HuH-7 (cell line): ENCODE measurements around the gene ANKRD44.
"Not testable (repeated sequence)": the region's sequence is repeated elsewhere in the genome, so short reads cannot be mapped to it uniquely, and the experiment has no call there.

ENCODE experiments used
- DNase-seq: peaks from one replicate; pipeline ENCODE4 v3.0.0; 2011; ENCODE audit warnings: low spot score

Gene ANKRD44

GRCh38 chr2:197075754-197076337, 234.7 kb downstream of the ANKRD44 start:
- DNase-seq, result no peak

GRCh38 chr2:197075281-197075680, 235.3 kb downstream of the ANKRD44 start:
- no peak for DNase-seq

- DNase-seq, result no peak
These were observed 236.7 kb downstream of the ANKRD44 start for GRCh38 chr2:197073701-197074433.

- DNase-seq, result no peak
These were observed 237.3 kb downstream of the ANKRD44 start for GRCh38 chr2:197073270-197073669.

- no peak for DNase-seq
These were observed 238.0 kb downstream of the ANKRD44 start for GRCh38 chr2:197072533-197072932.

GRCh38 chr2:197071790-197072436, 238.7 kb downstream of the ANKRD44 start:
- DNase-seq, result no peak

- no peak for DNase-seq
These were observed 239.4 kb downstream of the ANKRD44 start for GRCh38 chr2:197071213-197071612.

GRCh38 chr2:197069958-197070357, 240.6 kb downstream of the ANKRD44 start:
- no peak for DNase-seq

GRCh38 chr2:197062574-197062973, 248.0 kb downstream of the ANKRD44 start:
- DNase-seq, result not testable (repeated sequence)

GRCh38 chr2:197059477-197059876, 251.1 kb downstream of the ANKRD44 start:
- no peak for DNase-seq

- DNase-seq, result no peak
These were observed 251.7 kb downstream of the ANKRD44 start for GRCh38 chr2:197058777-197059300.

GRCh38 chr2:197057959-197058358, 252.6 kb downstream of the ANKRD44 start:
- DNase-seq, result no peak

GRCh38 chr2:197055045-197055444, 255.5 kb downstream of the ANKRD44 start:
- DNase-seq, result no peak

- no peak for DNase-seq
These were observed 256.1 kb downstream of the ANKRD44 start for GRCh38 chr2:197054437-197054836.

GRCh38 chr2:197052356-197052755, 258.2 kb downstream of the ANKRD44 start:
- no peak for DNase-seq

- DNase-seq, result no peak
These were observed 265.5 kb downstream of the ANKRD44 start for GRCh38 chr2:197045115-197045514.

GRCh38 chr2:197042739-197043196, 267.8 kb downstream of the ANKRD44 start:
- no peak for DNase-seq

GRCh38 chr2:197037863-197038398, 272.6 kb downstream of the ANKRD44 start:
- DNase-seq, result no peak

- DNase-seq, result no peak
These were observed 275.6 kb downstream of the ANKRD44 start for GRCh38 chr2:197035002-197035401.

GRCh38 chr2:197034292-197034691, 276.3 kb downstream of the ANKRD44 start:
- no peak for DNase-seq

GRCh38 chr2:197033222-197033621, 277.4 kb downstream of the ANKRD44 start:
- no peak for DNase-seq

GRCh38 chr2:197031803-197032202, 278.8 kb downstream of the ANKRD44 start:
- DNase-seq, result no peak

- no peak for DNase-seq
These were observed 280.5 kb downstream of the ANKRD44 start for GRCh38 chr2:197030090-197030489.
